GM12872 (cell line): ENCODE measurements around the gene EXO5.

Experiments used
- TF ChIP-seq, protein P1 (sequence below): IDR thresholded peaks from 3 replicates; pipeline ENCODE4 v1.5.1; 2011; ENCODE audit warnings: low read depth, mild to moderate bottlenecking, low read length, moderate library complexity; ENCODE audit not compliant: insufficient read depth

The EXO5 gene

DNA sequence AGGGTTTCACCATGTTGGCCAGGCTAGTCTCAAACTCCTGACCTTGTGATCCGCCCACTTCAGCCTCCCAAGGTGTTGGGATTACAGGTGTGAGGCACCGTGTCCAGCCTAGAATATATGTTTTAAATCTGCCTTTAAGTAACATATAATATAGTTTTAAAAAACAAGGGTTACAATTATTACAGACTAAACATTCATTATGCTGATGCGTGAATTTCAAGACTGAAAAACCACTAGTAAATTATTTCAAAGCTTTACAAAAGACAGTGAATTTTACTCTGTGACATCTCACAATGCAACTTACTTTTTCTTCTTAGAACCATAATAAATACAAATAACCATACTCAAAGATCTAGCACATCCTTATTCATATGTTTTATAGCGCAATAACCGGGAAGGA is 47.6 kb downstream of the EXO5 start:
- TF ChIP-seq, protein P1, sequence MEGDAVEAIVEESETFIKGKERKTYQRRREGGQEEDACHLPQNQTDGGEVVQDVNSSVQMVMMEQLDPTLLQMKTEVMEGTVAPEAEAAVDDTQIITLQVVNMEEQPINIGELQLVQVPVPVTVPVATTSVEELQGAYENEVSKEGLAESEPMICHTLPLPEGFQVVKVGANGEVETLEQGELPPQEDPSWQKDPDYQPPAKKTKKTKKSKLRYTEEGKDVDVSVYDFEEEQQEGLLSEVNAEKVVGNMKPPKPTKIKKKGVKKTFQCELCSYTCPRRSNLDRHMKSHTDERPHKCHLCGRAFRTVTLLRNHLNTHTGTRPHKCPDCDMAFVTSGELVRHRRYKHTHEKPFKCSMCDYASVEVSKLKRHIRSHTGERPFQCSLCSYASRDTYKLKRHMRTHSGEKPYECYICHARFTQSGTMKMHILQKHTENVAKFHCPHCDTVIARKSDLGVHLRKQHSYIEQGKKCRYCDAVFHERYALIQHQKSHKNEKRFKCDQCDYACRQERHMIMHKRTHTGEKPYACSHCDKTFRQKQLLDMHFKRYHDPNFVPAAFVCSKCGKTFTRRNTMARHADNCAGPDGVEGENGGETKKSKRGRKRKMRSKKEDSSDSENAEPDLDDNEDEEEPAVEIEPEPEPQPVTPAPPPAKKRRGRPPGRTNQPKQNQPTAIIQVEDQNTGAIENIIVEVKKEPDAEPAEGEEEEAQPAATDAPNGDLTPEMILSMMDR, result no peak

DNA sequence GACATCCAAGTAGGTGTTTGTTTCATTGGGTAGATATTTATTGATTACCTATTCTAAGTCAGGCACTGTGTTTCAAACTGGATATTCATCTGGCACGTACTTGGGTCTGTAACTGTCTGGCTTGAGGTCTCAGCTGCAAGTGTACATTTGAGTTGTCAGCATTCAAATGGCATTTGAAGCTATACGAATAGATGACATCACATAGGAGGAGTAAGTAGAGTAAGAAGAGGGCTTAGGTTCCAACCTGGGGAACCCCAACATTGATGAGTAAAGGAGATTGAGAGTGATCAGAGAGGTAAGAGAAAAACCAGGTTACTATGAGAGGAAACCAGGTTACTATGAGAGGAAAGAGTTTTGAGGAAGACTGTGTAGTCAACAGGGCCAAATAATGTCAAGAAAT is 53.6 kb downstream of the EXO5 start:
- TF ChIP-seq, protein P1, result no peak

DNA sequence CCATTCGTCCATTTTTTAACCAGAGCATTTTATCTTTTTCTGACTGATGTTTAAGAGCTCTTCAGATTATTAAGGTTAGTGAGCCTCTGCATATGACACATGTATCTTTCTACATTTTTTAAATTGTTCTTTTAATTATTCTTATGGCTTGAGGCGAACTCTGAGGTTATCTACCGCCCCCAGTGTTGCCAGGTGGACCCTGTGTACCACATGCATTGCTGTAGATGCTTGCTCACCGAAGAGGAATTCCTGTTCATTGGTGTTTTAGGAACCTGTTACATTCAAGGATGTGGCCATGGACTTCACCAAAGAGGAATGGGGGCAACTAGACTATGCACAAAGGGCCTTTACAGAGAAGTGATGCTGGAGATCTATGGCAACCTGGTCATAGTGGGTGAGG is 54.7 kb downstream of the EXO5 start:
- TF ChIP-seq, protein P1, result no peak

DNA sequence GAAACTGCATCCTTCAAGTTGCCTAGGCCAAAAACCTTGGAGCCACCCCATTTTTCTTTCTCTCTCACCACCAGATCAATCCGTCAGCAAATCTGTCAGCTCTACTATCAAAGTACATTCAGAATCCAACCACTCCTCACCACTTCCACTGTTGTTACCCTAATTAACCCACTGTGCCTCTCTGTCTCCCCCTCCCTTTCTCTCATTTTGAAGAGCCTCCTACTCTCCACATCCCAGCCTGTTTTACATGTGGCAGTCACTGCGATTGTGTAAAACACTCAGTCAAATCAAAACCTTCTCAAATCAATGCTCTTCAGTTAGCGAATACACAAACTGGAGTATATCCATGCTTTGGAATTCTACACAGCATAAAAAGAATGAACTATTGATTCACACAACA is 55.9 kb downstream of the EXO5 start:
- TF ChIP-seq, protein P1, result no peak

DNA sequence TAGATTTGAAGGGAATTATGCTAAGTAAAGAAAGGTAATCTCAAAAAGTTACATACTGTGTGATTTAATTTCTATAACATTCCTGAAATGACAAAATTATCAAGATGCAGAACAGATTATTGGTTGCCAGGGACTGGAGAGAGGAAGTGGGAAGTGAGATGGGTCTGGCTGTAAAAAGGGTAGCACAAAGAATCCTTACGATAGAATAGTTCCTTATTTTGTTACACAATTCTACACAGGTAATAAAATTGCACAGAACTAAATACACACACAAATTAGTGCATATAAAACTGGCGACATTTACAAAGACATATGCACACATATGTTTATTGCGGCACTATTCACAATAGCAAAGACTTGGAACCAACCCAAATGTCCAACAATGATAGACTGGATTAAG is 56.3 kb downstream of the EXO5 start:
- TF ChIP-seq, protein P1, result no peak
